GM21515 (cell line): Measurements from ENCODE around the gene AGO3.
"Not testable (repeated sequence)": the region's sequence is repeated elsewhere in the genome, so short reads cannot be mapped to it uniquely, and the experiment has no call there.

Experiments used
- ATAC-seq: cut with Tn5 transposase; IDR thresholded peaks from one replicate; pipeline ENCODE4 v1.9.1; 2021; ENCODE audit not compliant: unreplicated experiment

The AGO3 gene

GRCh38 chr1:35930593-35931445 lies at the start of gene AGO3:
TSS of gene AGO3 (plus strand) at chr1:35931105. CDS start at chr1:35931427, 322 bp downstream.
- ATAC-seq: peak; percentile 80

- ATAC-seq: no peak
These were observed 49.0 kb upstream of the AGO3 start for GRCh38 chr1:35881850-35882273.

- no peak for ATAC-seq
These were observed 48.3 kb upstream of the AGO3 start for GRCh38 chr1:35882586-35882944.

GRCh38 chr1:35882945-35883634 lies 47.8 kb upstream of the AGO3 start, which contains the start of gene AGO1:
TSS of gene AGO1 (plus strand) at chr1:35883209. CDS start at chr1:35883422, 213 bp downstream.
- peak; percentile 76 for ATAC-seq

GRCh38 chr1:35883635-35884101 lies 47.2 kb upstream of the AGO3 start:
- peak; percentile 16 for ATAC-seq

- ATAC-seq: no peak
These were observed 46.0 kb upstream of the AGO3 start for GRCh38 chr1:35884934-35885333.

- ATAC-seq: no peak
These were observed 44.8 kb upstream of the AGO3 start for GRCh38 chr1:35885961-35886558.

- no peak for ATAC-seq
These were observed 44.1 kb upstream of the AGO3 start for GRCh38 chr1:35886577-35887431.

GRCh38 chr1:35887508-35887907 lies 43.4 kb upstream of the AGO3 start:
- no peak for ATAC-seq

GRCh38 chr1:35888255-35888654 lies 42.6 kb upstream of the AGO3 start:
- no peak for ATAC-seq

- ATAC-seq: not testable (repeated sequence)
These were observed 41.9 kb upstream of the AGO3 start for GRCh38 chr1:35888981-35889380.

GRCh38 chr1:35893051-35893879 lies 37.6 kb upstream of the AGO3 start:
- ATAC-seq: no peak

- peak; percentile 49 for ATAC-seq
These were observed 36.7 kb upstream of the AGO3 start for GRCh38 chr1:35894183-35894582.

- ATAC-seq: no peak
These were observed 36.2 kb upstream of the AGO3 start for GRCh38 chr1:35894656-35895055.

GRCh38 chr1:35899941-35900340 lies 31.0 kb upstream of the AGO3 start:
- ATAC-seq: no peak

- ATAC-seq: no peak
These were observed 29.7 kb upstream of the AGO3 start for GRCh38 chr1:35901235-35901634.

GRCh38 chr1:35902671-35903070 lies 28.2 kb upstream of the AGO3 start:
- no peak for ATAC-seq

GRCh38 chr1:35914717-35915116 lies 16.2 kb upstream of the AGO3 start:
- no peak for ATAC-seq

- no peak for ATAC-seq
These were observed 15.2 kb upstream of the AGO3 start for GRCh38 chr1:35915693-35916092.

GRCh38 chr1:35923791-35924221 lies 7.1 kb upstream of the AGO3 start:
- no peak for ATAC-seq
